Central memory CD8-positive, alpha-beta T cell (primary cell): ENCODE results near the gene POP7.

ENCODE experiments used
- ATAC-seq: fragments of 150-1000 bp; cut with Tn5 transposase; replicated peaks from 2 replicates; pipeline ENCODE4 v1.10.0; 2022; ENCODE audit warnings: mild to moderate bottlenecking, moderate FRiP score, moderate number of reproducible peaks; ENCODE audit not compliant: poor library complexity, severe bottlenecking; ENCODE audit errors: extremely low read depth
- DNase-seq, 2 donors: peaks; one replicate each; pipeline ENCODE4 v3.0.0; 2021; ENCODE audit warnings: low spot score in 2 of 2
- H3K27ac Mint-ChIP-seq: one replicate; pipeline ENCODE4 v1.8.0; 2022; ENCODE audit warnings: low read depth, mild to moderate bottlenecking, moderate library complexity, mixed read lengths
- H3K27me3 Mint-ChIP-seq: one replicate; pipeline ENCODE4 v1.8.0; 2022; ENCODE audit warnings: mixed read lengths
- H3K36me3 Mint-ChIP-seq: one replicate; pipeline ENCODE4 v1.8.0; 2022; ENCODE audit warnings: mild to moderate bottlenecking, moderate library complexity, mixed read lengths; ENCODE audit not compliant: insufficient read depth
- H3K4me1 Mint-ChIP-seq: one replicate; pipeline ENCODE4 v1.8.0; 2022; ENCODE audit warnings: mixed read lengths
- H3K4me3 Mint-ChIP-seq: one replicate; pipeline ENCODE4 v1.8.0; 2022; ENCODE audit warnings: mild to moderate bottlenecking, moderate library complexity, mixed read lengths
- H3K9me3 Mint-ChIP-seq: one replicate; pipeline ENCODE4 v1.8.0; 2022; ENCODE audit warnings: mixed read lengths

The POP7 gene

DNA sequence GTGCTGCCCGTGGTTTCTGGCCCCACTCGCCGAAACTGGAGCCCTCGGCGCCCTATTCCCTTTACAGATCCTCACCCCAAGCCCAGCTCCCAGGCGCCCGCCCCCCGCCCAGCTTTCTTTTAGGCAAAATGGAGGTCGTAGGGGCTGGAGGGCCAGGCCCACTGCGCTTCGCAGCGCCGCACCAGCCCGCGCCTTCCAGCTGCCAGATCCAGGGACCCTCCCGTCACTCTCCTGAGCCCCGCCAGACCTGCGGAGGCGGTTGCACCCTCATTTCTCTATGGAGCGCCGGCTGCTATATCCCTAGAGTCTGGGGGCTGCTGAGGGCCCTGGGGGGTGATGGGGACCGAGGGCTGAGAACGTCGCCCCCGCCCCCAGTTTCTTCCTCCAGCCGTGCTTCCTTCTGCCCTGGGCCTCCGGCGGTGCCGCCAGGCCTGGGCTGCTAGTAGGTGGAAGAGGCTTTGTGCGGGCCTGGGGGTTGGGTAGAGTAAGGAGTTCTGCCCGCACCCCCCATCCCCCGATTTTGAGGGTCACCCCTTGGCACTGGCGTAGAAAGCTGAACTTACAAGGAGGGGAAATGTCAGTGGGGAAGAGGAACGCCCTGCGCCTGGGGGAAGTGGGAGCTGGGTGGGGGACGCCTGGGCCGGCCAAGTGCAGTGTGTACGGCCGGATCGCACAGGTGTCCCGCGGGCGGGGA lies 31.4 kb upstream of the POP7 start:
- peaks cover 40% of the 10 kb centered on the region for H3K36me3 Mint-ChIP-seq
- no peaks in the 10 kb centered on the region for H3K9me3 Mint-ChIP-seq
- peak overlapping the region; percentile 98 for H3K4me3 Mint-ChIP-seq
- no peak for ATAC-seq
- peak overlapping the region; percentile 95 for H3K27ac Mint-ChIP-seq
- DNase-seq = no peak
- H3K4me1 Mint-ChIP-seq = peaks cover 18% of the 10 kb centered on the region
- H3K27me3 Mint-ChIP-seq = no peaks in the 10 kb centered on the region

- H3K27ac Mint-ChIP-seq = peak overlapping the region; percentile 95
- ATAC-seq = peak; percentile 7
- H3K9me3 Mint-ChIP-seq = no peaks in the 10 kb centered on the region
- peaks cover 21% of the 10 kb centered on the region for H3K4me1 Mint-ChIP-seq
- peak overlapping the region; percentile 98 for H3K4me3 Mint-ChIP-seq
- H3K27me3 Mint-ChIP-seq = no peaks in the 10 kb centered on the region
- peaks cover 44% of the 10 kb centered on the region for H3K36me3 Mint-ChIP-seq
- peak in 1 of 2 donors; percentile 31 for DNase-seq
Measured at GRCh38 chr7:100675105-100675451, 30.8 kb upstream of the POP7 start.

DNA sequence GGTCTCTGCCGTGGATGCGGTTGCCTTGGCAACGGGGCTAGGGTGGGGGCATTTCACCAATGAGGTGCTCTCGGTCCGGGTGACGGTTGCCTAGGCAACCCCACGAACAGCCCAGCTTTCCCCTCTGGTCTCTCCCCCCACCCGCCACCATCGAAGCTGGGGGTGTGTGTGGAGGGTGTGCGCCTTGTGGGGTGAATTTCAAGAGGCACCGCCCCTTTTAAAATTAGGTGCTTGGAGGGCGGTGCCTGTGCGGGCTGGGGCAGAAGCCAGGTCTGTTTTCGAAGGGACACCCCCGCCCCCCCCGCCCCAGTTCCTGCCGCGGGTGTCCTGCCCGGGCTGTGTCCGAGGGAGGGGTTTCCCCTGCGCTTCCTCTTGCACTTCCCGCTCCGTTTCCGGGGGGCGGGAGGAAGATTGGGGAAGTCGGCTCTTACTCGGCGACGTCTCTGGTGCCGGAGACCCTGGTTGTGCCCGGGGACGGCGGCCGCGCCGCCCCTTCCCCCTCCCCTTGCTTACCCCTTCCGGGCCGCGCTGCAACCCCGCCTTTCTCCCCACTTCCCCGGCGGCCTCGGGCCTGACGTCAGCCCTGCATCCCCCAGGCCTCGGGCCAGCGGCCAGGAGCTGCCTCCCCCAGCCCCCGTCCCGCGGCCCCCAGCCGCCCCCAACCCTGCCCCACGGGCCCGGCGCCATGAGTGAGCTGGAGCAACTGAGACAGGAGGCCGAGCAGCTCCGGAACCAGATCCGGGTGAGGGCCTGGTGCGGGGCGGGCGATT lies 30.2 kb upstream of the POP7 start:
- H3K36me3 Mint-ChIP-seq = peaks cover 50% of the 10 kb centered on the region
- ATAC-seq (peak; percentile 67), DNase-seq (peak; percentile 73 to 89)
- peak overlapping the region; percentile 90 for H3K27ac Mint-ChIP-seq
- no peaks in the 10 kb centered on the region for H3K27me3 Mint-ChIP-seq
- peak overlapping the region; percentile 98 for H3K4me3 Mint-ChIP-seq
- H3K4me1 Mint-ChIP-seq = peaks cover 24% of the 10 kb centered on the region
- no peaks in the 10 kb centered on the region for H3K9me3 Mint-ChIP-seq

- H3K27me3 Mint-ChIP-seq = no peaks in the 10 kb centered on the region
- H3K9me3 Mint-ChIP-seq = no peaks in the 10 kb centered on the region
- peak overlapping the region; percentile 98 for H3K4me3 Mint-ChIP-seq
- peaks cover 24% of the 10 kb centered on the region for H3K4me1 Mint-ChIP-seq
- DNase-seq = no peak
- H3K36me3 Mint-ChIP-seq = peaks cover 50% of the 10 kb centered on the region
- H3K27ac Mint-ChIP-seq = peak overlapping the region; percentile 90
- no peak for ATAC-seq
Measured at GRCh38 chr7:100676501-100677306, 29.2 kb upstream of the POP7 start.

- H3K27me3 Mint-ChIP-seq = no peaks in the 10 kb centered on the region
- H3K27ac Mint-ChIP-seq = peak overlapping the region; percentile 76
- peaks cover 49% of the 10 kb centered on the region for H3K36me3 Mint-ChIP-seq
- DNase-seq = no peak
- peak overlapping the region; percentile 57 for H3K4me3 Mint-ChIP-seq
- H3K4me1 Mint-ChIP-seq = peaks cover 24% of the 10 kb centered on the region
- H3K9me3 Mint-ChIP-seq = no peaks in the 10 kb centered on the region
- no peak for ATAC-seq
Measured at GRCh38 chr7:100677308-100678267, 28.3 kb upstream of the POP7 start.

GRCh38 chr7:100678291-100678984 lies 27.5 kb upstream of the POP7 start:
- Mint-ChIP-seq H3K9me3 (no peaks in the 10 kb centered on the region), H3K27me3 (no peaks in the 10 kb centered on the region), H3K4me3 (peak overlapping the region; percentile 57), H3K27ac (peak overlapping the region; percentile 76), H3K4me1 (peaks cover 19% of the 10 kb centered on the region), H3K36me3 (peaks cover 41% of the 10 kb centered on the region)
- DNase-seq (no peak), ATAC-seq (no peak)

- peaks cover 19% of the 10 kb centered on the region for H3K4me1 Mint-ChIP-seq
- DNase-seq = no peak
- H3K27ac Mint-ChIP-seq = peak overlapping the region; percentile 50
- peaks cover 37% of the 10 kb centered on the region for H3K36me3 Mint-ChIP-seq
- no peaks in the 10 kb centered on the region for H3K9me3 Mint-ChIP-seq
- no peak for ATAC-seq
- H3K27me3 Mint-ChIP-seq = no peaks in the 10 kb centered on the region
- H3K4me3 Mint-ChIP-seq = no peak overlapping the region
Measured at GRCh38 chr7:100679129-100679926, 26.6 kb upstream of the POP7 start.

- Mint-ChIP-seq H3K27me3 (no peaks in the 10 kb centered on the region), H3K9me3 (no peaks in the 10 kb centered on the region), H3K4me1 (peaks cover 19% of the 10 kb centered on the region), H3K27ac (no peak overlapping the region), H3K4me3 (no peak overlapping the region), H3K36me3 (peaks cover 34% of the 10 kb centered on the region)
- no peak for ATAC-seq
- no peak for DNase-seq
Measured at GRCh38 chr7:100679927-100680575, 25.9 kb upstream of the POP7 start.

- H3K27me3 Mint-ChIP-seq = no peaks in the 10 kb centered on the region
- H3K36me3 Mint-ChIP-seq = peaks cover 33% of the 10 kb centered on the region
- ATAC-seq (no peak), DNase-seq (no peak)
- no peak overlapping the region for H3K27ac Mint-ChIP-seq
- no peak overlapping the region for H3K4me3 Mint-ChIP-seq
- H3K9me3 Mint-ChIP-seq = no peaks in the 10 kb centered on the region
- peaks cover 19% of the 10 kb centered on the region for H3K4me1 Mint-ChIP-seq
Measured at GRCh38 chr7:100680576-100681271, 25.2 kb upstream of the POP7 start.

GRCh38 chr7:100681491-100682227 lies 24.3 kb upstream of the POP7 start:
- no peaks in the 10 kb centered on the region for H3K9me3 Mint-ChIP-seq
- no peak for DNase-seq
- no peaks in the 10 kb centered on the region for H3K27me3 Mint-ChIP-seq
- no peak for ATAC-seq
- no peak overlapping the region for H3K4me3 Mint-ChIP-seq
- H3K36me3 Mint-ChIP-seq = peaks cover 32% of the 10 kb centered on the region
- peaks cover 14% of the 10 kb centered on the region for H3K4me1 Mint-ChIP-seq
- H3K27ac Mint-ChIP-seq = no peak overlapping the region
